Fibroblast of skin of right quadriceps (primary cell): ENCODE results near the gene GNPAT.
"Not testable (repeated sequence)": the region's sequence is repeated elsewhere in the genome, so short reads cannot be mapped to it uniquely, and the experiment has no call there.

Experiments used
- DNase-seq: peaks from one replicate; pipeline ENCODE4 v3.0.0-alpha.2; 2013

GNPAT gene

DNA sequence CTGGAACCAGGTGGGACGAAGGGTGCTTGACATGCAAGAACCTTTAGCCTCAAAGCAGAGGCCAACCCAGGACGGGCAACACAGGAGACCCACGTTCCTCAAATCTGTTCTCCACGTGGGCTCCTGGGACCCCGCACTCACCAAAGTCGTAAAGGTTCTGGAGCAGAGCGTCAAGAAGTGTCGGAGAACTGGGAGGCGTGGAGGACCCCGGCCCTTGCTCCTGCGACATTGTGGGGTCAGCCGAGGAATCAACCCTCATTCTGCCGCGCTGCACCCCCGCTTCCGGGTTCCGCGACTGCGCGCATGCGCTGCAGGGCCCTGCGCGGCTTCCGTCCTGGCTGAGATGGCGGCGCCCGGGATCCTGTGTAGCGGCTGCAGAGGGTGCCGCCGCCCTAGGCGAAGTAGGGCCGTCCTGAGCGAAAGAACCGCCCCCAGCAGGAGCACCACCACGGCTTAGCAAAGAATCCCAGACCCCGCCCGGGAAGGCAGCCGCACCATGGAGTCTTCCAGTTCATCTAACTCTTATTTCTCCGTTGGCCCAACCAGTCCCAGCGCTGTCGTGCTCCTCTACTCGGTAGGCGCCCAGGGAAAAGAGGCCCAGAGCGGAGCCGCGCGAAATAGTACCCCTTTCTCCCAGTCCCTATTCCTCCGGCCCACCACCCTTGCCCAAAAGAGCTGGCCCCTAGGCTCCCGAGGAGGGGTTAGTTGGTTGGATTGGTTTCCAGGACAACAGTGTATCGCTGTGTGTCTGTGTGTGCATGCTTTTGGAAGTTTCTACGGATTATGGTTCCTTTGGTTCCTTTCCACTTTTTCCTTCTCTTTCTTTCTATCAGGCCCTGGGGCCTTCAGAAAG is at the start of gene GNPAT:
Gene GNPAT (plus strand): TSS at position 330 of the 853 bp plus-strand sequence. CDS start 167 bp downstream, at position 497.
- DNase-seq: peak; percentile 84

DNA sequence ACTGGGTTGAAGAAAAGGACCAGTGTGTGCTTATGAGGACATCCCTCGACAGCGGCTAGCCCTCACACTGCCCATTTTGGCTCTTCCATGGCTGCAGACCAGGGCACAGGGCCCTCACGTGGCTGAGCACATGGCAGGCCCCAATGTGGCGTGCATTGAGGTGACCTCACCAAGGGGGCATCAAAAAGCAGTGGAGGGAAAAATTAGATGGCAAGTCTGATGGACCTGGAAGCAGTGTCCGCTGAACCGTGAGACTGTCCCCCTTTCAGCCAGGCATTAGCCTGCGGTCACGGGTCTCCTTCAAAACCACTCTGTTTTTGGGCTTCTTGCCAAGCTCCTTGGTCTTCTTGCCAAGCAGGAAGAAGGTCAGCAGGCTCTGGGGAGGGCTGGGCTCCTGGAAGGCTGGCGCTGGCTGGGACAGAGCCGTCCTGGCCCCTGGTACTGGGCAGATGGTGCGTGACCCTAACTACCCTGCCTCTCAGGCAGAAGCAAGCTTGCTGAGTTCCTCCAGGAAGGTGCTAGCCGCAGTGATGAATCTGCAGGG is 48.3 kb upstream of the GNPAT start:
- DNase-seq: no peak

DNA sequence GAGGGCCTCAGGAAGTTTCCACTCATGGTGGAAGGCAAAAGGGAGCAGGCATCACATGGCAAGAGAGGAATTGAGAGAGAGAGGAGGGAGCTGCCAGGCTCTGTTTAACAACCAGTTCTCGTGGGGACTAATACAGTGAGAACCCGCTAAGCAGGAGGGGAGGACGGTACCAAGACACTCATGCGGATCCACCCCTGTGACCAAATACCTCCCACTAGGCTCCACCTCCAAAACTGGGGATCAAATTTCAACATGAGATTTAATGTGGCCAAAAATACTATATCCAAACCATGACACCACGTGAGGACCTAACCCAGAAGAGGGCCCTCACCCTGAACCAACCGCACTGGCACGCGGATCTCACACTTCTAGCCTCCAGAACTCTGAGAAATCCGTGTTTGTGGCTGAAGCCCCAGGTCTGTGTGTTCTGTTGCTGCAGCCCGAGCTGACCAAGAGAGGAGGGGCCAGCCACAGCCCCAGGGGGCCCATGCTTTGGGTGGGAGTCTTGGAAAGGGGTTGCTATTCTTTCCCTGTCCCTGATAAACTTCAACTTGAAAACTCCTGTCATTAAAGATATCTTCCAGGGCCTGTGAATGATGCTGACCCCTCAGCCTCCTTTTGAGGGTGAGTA is 47.2 kb upstream of the GNPAT start:
- no peak for DNase-seq

DNA sequence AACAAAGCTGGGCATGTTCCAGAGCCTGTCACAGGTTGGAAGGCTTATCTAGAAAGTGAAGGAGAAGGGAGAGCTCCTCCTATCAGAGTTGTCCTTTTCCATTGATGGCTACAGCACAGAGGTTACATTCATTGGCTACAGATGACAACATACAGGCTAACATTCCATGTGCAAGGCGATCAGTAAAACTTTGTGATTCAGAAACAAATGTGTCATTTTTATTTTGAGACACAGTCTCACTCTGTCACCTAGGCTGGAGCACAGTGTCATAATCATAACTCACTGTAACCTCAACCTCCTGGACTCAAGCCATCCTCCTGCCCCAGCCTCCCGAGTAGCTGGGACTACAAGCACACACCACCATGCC is 46.6 kb upstream of the GNPAT start:
- no peak for DNase-seq

DNA sequence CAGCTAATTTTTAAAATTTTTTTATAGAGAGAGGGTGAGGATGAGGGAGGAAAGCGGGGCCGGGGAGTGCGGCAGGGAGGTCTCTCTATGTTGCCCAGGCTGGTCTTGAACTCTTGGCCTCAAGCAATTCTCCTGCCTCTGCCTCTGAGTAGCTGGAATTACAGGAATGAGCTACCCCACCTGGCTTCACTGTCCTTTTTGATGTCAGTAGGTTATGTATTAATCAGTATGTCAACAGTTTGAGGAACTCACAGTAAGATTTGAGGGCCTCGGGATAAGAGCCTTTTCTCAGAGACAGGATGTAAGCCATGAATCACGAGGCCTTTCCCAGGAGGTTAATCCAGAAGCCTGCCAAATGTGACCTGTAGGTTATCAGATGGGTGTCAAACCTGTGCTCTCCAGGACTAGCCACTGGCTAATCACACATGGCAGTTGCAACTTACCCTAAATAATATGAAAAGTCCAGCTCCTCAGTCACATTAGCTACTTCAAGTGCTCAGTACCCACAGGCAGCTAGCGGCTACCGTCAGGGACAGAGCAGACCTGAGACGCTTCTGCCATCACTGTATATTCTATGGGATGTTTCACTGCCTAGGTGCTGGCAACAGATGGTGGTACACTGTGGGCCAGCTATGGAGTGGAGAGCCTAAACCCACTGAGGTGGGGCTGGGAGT is 46.0 kb upstream of the GNPAT start:
- no peak for DNase-seq

DNA sequence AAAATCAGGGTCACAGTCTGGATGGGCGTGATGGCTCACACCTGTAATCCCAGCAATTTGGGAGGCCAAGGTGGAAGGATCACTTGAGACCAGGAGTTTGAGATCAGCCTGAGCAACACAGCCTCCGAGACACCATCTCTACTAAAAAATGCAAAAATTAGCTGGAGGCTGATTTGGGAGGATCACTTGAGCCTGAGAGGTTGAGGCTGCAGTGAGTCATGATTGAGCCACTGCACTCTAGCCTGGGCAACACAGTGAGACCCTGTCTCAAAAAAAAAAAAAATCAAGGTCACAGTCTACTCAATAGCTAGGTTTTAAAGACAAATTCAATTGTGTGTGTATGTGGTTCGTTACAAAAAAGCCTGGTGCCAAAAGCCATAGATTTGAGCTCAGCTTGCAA is 44.7 kb upstream of the GNPAT start:
- DNase-seq: no peak

DNA sequence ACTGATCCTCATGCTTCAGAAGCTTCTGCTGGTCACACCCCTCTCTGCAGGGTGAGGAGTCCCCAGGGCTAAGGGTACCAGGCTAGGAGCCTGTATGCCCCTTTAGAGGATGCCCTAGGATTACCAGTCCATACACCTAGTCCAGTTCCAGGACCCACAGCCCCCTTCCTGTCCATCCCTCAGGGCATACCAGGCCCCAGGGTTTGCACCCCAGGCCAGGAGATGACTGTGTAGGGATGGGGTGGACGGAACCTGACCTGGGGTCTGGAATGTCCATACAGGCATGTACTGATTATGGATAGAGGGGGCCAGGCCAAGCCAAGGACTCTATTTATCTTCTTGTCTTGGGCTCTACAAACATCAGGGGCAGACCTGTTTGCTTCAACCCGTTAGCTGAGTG is 44.3 kb upstream of the GNPAT start:
- no peak for DNase-seq

DNA sequence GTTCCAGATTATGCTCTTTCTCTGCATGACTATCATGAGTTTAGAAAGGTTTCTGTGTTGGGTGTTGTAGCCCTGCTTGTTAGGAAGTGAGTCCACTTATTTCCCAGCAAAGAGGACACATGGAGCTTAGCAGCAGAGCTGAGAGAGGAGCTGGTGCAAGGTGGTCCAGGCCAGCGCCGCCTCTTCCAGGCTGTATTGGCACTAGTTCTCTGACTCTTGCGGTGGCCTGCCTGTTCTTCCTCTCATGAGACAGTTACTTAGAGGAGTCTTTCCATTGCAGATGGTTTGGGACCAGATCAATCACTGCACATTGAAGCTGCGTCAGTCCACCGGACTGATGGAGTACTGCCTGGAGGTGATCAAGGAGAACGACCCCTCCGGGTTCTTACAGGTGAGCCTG is 41.1 kb upstream of the GNPAT start:
- no peak for DNase-seq

DNA sequence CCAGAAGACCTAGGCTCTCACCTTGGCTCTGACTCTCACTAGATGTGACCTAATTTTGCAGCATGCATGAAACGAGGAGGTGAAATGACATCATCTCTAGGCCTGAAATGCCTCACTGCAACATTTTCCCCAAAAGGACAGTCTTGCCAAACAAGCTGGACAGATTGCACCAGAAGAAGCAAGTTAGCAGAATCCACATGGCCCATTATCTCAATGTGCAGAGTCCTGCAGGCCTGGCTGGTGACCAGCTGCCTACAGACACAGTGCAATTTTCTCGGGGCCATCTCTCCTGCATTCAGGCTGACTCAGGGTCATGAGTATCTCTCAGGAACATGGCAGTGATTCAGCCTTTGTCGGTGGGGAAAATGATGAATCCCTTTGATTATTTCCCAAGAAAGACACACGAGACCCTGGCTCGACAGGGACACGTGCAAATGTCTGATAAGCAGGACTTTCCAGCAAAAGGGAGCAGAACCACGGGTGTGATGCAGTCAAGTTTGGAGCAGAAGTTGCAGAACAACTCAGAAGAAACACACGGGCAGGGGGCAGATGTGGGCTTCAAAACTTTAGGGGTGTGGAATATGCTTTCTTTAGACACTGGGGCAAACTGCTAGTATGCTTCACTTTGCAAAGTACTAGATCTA is 40.5 kb upstream of the GNPAT start:
- DNase-seq: peak; percentile 12

DNA sequence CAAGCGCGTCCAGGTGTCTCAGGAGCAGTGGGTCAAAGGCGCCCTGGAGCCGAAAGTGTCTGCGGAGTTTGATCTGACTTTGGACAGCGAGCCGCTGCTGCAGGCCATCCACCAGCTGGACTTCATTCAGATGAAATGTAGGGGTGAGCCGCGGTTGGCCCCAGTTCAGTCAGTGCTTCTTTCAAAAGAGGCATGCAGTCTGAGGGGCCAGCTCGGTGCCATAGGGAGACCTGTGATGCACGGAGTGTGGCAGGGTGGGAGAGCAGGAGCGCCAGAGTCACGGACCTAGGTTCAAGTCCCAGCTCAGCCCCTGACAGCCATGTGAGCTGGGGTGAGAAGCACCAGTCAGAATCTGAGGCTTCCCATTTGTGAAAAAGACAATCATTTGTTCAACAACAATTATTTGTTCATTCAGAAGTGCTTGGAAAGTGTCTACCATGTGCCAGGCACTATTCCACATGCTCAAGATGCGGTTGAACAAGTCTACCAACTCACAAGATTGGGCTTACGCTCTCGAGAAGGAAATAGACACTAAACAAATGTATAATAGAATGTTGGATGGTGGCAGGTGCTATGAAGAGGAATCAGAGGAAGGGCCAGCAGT is 39.5 kb upstream of the GNPAT start:
- DNase-seq: no peak

DNA sequence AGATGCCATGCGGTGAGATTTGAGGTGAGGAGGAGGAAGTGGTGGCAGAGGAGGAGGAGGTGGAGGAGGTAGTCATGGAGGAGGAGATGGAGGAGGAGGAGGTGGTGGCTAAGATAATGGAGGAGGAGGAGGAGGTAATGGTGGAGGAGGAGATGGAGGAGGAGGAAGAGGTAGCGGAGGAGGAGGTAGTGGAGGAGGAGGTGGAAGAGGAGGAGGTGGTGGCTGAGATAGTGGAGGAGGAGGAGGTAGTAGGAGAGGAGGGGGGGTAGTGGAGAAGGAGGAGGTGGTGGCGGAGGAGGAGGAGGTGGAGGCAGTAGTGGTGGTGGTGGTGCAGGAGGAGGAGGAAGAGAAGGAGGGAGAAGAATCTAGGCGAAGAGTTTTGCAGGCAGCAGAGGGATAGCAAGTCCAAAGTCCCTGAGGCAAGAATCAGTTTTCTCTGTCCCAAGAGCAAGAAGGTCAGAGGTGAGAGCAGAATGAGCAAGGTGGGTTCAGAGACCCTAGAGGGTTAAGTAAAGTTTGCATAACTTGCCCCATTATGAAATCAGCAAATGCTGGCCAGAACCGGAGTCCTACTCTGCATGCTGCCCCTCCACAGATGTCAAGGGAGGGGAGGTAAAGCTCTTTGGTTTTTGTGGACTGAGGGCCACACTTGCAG is 38.9 kb upstream of the GNPAT start:
- no peak for DNase-seq

DNA sequence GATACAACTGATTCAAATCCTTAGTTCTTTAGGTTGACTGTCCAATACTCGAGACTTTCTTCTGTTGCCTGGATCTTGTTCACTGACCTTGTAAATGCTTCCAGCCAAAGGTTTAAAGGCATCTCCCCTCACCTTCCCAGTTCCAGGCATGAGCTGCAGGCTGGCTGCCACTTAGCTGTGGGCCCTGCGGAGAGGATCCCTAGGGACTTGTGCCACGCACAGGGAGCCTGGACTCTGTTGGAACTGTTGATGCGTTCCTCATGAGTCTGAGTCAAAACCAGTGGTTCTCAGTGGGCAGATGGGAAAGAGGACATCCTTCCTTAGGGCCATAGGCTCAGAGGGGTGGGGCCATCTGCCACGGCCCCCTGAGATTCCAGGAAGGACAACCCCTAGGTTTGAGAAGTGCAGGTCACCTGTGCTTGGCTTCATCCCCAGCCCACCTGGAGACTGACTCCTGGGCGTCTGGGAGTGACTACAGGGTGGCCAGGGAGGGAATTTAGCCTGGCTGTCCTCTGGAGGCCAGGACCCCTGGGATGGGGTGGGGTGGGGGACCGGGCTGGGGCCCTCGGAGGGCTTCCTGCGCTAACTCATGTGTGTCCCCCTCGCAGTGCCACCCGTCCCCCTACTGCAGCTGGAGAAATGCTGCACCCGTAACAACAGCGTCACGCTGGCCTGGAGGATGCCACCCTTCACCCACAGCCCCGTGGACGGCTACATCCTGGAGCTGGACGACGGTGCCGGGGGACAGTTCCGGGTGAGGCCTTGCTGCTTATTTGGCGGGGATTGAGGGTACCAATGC is 37.6 kb upstream of the GNPAT start:
- no peak for DNase-seq

DNA sequence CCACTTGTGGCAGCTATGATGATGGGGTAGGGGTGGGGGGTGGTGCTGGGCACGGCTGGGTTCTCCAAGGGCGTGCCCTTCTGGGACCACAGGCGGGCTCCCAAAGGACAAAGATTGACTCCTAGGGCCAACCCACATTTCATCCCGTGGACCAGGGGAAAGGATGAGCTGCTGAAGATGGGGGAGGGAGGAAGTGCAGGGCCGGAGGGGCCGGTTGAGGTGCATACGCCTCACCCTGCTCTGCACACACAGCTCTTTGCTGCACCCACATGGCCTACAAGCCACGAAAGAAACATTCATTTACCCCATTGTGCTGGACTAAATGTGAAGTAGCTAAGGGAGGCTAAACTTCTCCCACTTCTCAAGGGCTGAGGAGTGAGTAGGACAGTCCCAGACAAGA is 34.2 kb upstream of the GNPAT start:
- DNase-seq: no peak

DNA sequence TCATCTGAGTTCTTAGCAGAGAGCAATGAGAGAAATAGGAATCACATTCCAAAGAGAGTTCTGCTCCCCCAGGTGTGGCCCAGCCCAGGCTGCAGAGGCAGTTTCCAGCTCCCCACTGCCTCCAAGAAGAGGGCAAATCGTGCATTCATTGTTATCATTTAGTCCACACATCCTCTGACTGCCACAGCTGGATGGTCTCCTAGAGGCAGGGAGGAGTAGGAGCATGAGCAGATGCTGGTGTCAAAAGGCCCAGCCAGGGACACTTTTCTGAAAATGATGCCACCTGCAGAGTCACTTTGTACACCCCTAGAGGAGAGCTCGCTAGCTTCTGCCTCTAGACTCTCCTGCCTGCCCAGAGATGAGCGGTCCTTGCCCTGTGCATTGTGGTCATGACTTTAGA is 33.6 kb upstream of the GNPAT start:
- no peak for DNase-seq

DNA sequence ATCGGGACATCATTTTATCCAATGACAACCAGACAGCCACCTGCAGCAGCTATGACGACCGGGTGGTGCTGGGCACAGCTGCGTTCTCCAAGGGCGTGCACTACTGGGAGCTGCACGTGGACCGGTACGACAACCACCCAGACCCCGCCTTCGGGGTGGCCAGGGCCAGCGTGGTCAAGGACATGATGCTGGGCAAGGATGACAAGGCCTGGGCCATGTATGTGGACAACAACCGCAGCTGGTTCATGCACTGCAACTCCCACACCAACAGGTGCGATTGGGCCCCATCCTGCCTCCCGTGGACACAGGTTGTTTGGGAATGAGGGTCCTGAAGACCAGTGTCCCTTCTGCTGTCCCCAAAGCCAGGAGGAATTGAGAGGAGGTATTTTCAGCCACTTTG is 32.0 kb upstream of the GNPAT start:
- DNase-seq: no peak

DNA sequence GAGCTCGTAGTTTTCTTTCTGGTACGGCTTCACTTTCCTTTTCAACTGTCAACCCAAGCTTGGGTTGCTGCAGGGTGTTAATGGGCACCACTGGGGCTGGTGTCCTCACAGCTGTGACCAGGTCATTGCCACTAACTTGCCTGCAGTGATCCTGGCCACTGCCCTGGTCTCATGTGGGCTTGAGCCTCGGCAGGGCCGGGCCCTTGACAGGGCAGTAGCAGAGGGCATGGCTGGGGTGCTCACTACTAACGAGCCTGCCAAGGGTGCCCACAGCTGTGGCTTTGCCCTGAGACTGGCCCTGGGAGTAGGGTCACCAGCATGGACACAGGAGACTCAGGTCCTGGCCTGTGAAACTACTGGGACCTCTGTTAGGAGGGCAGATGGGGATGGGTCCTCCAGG is 31.5 kb upstream of the GNPAT start:
- no peak for DNase-seq

DNA sequence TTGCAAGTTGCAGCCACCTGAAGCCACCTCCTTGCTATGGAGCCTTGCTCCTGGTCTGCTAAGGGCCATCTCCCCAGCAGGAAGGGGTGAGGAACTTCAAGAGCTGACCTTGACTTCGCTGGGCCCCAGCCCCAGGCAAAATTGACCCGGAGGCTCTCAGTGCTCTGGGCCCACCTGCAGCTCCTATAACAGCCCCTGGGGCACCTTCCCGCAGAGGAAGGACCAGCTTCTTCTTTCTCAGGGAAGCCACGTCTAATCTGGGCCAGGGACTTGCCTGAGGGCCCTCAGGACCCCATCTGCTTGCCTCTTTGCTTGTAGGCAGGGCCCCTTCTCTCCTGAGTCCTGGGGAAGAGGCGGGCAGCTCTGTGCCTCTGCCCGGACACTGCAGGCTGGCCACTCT is 30.9 kb upstream of the GNPAT start:
- no peak for DNase-seq

DNA sequence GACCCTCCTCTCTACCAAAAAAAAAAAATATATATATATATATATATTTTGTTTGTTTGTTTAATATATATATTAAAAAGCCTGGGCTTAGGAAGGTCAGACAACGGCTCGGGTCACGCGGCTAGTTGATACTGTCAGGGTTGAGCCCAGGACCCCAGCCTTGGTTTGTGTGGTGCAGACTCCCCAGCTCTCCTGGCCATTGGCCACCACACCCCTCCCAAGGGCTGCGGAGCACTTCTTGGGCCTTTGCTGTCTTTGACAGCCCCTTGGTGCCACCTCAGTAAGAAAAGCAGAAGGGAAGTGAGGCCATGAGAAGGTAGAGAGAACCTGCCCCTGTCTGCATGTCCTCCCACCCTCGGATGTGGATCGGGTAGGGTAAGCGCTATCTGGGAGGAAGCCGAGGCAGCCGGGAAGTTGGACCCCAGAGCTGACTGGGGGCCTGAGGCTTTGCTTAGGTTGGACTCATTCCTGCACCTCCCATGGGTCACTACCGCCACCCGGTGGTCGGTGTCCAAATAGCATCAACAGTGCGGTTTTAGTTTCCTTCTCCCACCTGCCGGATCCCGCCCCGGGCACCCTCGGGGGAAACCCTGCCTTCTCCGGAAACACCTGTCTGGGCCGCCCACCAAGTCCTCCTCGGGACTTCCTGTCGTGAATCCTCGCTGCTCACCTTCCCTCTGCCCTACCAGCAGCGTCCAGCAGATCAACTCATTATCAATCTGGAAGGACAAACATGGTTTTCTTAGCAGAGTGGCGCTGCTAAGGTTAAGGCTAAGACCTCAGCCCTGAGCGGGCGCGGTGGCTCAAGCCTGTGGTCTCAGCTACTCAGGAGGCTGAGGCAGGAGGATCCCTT is 29.8 kb upstream of the GNPAT start:
- peak; percentile 59 for DNase-seq

DNA sequence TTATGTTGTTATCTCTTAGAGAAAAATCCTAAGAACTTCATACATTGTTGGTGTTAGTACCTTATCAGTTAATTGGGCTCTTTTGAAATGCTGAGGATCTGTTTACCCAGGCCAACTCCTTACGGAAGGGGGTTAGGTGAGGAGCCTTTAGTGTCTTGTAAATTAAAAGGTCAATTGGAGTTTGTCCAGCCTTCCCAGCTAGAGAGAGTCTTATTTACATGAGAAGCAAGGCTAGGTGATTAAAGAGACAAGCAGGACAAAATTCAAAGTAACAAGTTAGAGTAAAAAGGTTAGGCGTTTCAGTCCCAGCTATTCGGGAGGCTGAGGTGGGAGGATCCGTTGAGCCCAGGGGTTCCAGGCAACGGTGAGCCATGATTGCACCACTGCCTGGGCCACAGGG is 28.7 kb upstream of the GNPAT start:
- not testable (repeated sequence) for DNase-seq

DNA sequence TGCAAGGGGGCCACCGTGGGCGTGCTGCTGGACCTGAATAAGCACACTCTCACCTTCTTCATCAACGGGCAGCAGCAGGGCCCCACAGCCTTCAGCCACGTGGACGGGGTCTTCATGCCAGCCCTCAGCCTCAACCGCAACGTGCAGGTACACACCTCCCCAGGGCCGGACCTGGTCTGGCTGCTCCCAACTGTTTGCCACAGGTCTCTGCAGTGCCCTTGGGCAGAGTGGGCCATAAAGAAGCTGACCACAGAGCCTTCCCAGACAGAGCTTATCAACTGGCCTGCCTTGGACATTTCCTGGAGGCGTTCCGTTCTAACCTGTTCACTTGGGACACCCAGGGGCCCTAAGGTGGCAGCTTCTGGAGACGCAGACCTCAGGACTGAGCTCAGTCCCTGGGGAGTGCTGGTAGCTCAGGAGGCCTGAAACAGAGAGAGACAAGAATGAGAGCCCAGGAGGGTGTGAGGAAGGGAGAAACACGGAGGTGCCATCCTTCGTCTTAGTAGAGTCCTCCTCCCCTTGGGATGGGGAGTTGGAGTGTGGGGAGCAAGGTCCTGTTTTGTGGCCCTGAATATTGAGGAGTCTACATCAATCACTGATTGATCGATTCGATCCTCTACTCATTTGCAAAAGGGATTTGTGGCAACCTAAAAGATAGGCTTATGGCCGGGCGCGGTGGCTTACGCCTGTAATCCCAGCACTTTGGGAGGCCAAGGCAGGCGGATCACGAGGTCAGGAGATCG is 27.0 kb upstream of the GNPAT start:
- DNase-seq: no peak
